Activated CD4-positive, alpha-beta T cell treated with anti-CD3 and anti-CD28 coated beads for 36 hours (primary cell): ENCODE data around the gene OSBPL9. TPM values are rescaled to one million over a fixed set of nuclear protein-coding genes. Genes with fewer than 3 reads are reported as not detected.

Experiments used
- ATAC-seq: fragments of 200-7000 bp; cut with Tn5 transposase; one replicate; pipeline ENCODE4 v1.10.0; 2021; ENCODE audit warnings: mild to moderate bottlenecking, moderate library complexity
- CTCF ChIA-PET: fragments of 350-600 bp; sonication (Branson Sonifier 250); formaldehyde crosslinking; loops from one replicate; lab custom pipeline; 2021; ENCODE audit warnings: antibody characterized with exemption; lab: Charles Lee
- POLR2A ChIA-PET: fragments of 350-600 bp; sonication (Branson Sonifier 250); formaldehyde crosslinking; loops from one replicate; lab custom pipeline; 2021; ENCODE audit warnings: antibody characterized with exemption, inconsistent platforms; lab: Charles Lee
- DNase-seq: peaks from one replicate; pipeline ENCODE4 v3.0.0-alpha.2; 2020
- H3K27ac Mint-ChIP-seq: one replicate; pipeline ENCODE4 v1.8.0; 2021; ENCODE audit warnings: mixed read lengths
- H3K27me3 Mint-ChIP-seq: one replicate; pipeline ENCODE4 v1.8.0; 2021; ENCODE audit warnings: mixed read lengths
- H3K36me3 Mint-ChIP-seq: one replicate; pipeline ENCODE4 v1.8.0; 2021; ENCODE audit warnings: low read depth, mixed read lengths
- H3K4me1 Mint-ChIP-seq: one replicate; pipeline ENCODE4 v1.8.0; 2021; ENCODE audit warnings: mixed read lengths
- H3K4me3 Mint-ChIP-seq: one replicate; pipeline ENCODE4 v1.8.0; 2021; ENCODE audit warnings: mild to moderate bottlenecking, moderate library complexity, mixed read lengths
- H3K9me3 Mint-ChIP-seq: one replicate; pipeline ENCODE4 v1.8.0; 2021; ENCODE audit warnings: low read depth, mixed read lengths
- intact Hi-C, 2 experiments: fragments of 100-400 bp; cut with DNase I in 1 of 2; cut with micrococcal nuclease in 1 of 2; formaldehyde crosslinking; loops; one replicate each; pipeline versions ENCODE4 v1.14.2 to v1.15.1; 2022 to 2024; cut with DNase I, micrococcal nuclease
- total RNA-seq, 2 experiments: library from RNA; stranded (reverse); gene quantifications; one replicate each; pipeline ENCODE4 v1.2.3, GENCODE V29; 2021

The OSBPL9 gene
- total RNA-seq, 2 experiments from 2014 or later = 46.2 to 64.5 TPM

DNA sequence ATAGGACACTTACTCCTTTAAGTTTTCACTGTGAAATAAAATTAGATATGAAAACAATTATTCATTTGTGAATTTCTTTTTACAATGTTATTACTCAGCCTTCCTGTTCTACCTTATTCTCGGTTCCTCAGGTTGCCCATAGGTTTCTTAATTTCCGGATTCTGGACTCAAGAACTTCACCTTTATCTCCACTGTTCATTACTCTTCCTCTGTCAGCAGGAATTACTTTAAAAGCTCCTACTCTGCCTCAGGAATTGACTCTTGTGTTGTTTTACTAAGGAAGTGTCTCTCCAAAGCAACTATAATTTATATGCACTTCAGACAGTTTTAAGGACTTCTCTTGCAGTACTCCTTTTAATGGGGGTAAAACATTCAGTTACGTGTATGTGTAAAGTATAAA lies 123.8 kb downstream of the OSBPL9 start:
- peaks cover 49% of the 10 kb centered on the region for H3K4me1 Mint-ChIP-seq
- H3K27ac Mint-ChIP-seq = no peak overlapping the region
- no peak overlapping the region for H3K4me3 Mint-ChIP-seq
- CTCF ChIA-PET = interaction anchor here (0.6 to 1.6 kb wide), 3 partner anchors 12 to 1101 kb away, joined by 3 to 5 read pairs (median 3); no protein-coding TSS in a partner anchor
- no peaks in the 10 kb centered on the region for H3K9me3 Mint-ChIP-seq
- POLR2A ChIA-PET = interaction anchor here (0.6 kb wide), 1 partner anchor 28 kb away, joined by 4 read pairs; no protein-coding TSS in a partner anchor
- no peaks in the 10 kb centered on the region for H3K27me3 Mint-ChIP-seq
- intact Hi-C loops = no loop called here
- peak; percentile 30 for ATAC-seq
- H3K36me3 Mint-ChIP-seq = peaks cover 3% of the 10 kb centered on the region
- DNase-seq = no peak

- intact Hi-C loops = no loop called here
- Mint-ChIP-seq H3K27ac (no peak overlapping the region), H3K4me3 (no peak overlapping the region), H3K9me3 (no peaks in the 10 kb centered on the region), H3K27me3 (no peaks in the 10 kb centered on the region), H3K36me3 (peaks cover 3% of the 10 kb centered on the region), H3K4me1 (peaks cover 44% of the 10 kb centered on the region)
- ChIA-PET CTCF (interaction anchor here (0.6 to 1.6 kb wide), 4 partner anchors 13 to 1100 kb away, joined by 3 to 5 read pairs (median 4); no protein-coding TSS in a partner anchor), POLR2A (interaction anchor here (0.6 kb wide), 1 partner anchor 28 kb away, joined by 4 read pairs; no protein-coding TSS in a partner anchor)
- DNase-seq = no peak
- ATAC-seq = no peak
Measured at GRCh38 chr1:51741121-51741681, 124.3 kb downstream of the OSBPL9 start.

DNA sequence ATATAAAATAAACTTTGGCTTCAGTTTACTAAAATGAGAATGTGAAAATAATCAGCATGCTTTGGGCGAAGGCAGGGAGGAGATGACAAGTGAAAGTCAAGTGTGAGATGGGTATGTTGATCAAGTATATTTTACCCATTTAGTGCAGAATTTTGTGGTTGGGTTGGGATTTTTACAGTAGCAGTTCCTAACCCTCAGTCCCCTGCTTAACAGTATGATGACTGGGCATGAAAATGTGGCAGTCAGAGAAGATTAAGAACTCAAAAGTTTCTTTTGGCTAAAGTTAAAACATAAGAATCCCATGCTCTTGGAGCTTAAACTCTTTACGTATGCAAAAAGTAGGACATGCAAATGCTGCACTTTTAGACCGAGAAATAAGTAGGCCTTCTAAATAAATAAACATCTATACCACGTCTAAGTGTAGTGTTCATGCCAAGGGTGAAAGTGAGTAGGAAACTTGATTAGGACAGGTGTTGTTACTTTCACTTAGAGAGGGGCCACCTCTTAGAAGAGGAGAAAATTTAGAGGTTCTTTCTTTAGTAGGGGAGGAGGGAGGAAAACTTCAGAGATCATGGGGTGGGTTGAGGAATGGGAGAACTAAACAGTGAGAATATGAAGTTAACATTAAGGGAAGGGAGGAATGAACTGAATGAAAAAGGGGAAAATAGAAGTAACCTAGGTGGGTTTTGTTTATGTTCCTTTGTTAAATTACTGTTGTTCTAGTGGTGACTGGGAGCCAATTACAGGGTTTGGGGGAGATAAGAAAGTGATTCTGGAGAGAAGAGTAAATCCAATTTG lies 127.8 kb downstream of the OSBPL9 start:
- H3K9me3 Mint-ChIP-seq = no peaks in the 10 kb centered on the region
- CTCF ChIA-PET = interaction anchor here (0.9 kb wide), 1 partner anchor 24 kb away, joined by 3 read pairs; no protein-coding TSS in a partner anchor
- ATAC-seq (peak; percentile 44), DNase-seq (no peak)
- POLR2A ChIA-PET = no interaction called here
- H3K27ac Mint-ChIP-seq = no peak overlapping the region
- peaks cover 9% of the 10 kb centered on the region for H3K36me3 Mint-ChIP-seq
- peaks cover 26% of the 10 kb centered on the region for H3K4me1 Mint-ChIP-seq
- H3K4me3 Mint-ChIP-seq = no peak overlapping the region
- no peaks in the 10 kb centered on the region for H3K27me3 Mint-ChIP-seq
- intact Hi-C loops = no loop called here

GRCh38 chr1:51745304-51745570 lies 128.3 kb downstream of the OSBPL9 start:
- no peak overlapping the region for H3K27ac Mint-ChIP-seq
- H3K4me3 Mint-ChIP-seq = no peak overlapping the region
- DNase-seq (no peak), ATAC-seq (no peak)
- no peaks in the 10 kb centered on the region for H3K9me3 Mint-ChIP-seq
- H3K27me3 Mint-ChIP-seq = no peaks in the 10 kb centered on the region
- POLR2A ChIA-PET = no interaction called here
- intact Hi-C loops = no loop called here
- CTCF ChIA-PET = interaction anchor here (0.6 kb wide), 1 partner anchor 24 kb away, joined by 3 read pairs; no protein-coding TSS in a partner anchor
- peaks cover 9% of the 10 kb centered on the region for H3K36me3 Mint-ChIP-seq
- H3K4me1 Mint-ChIP-seq = peaks cover 21% of the 10 kb centered on the region

DNA sequence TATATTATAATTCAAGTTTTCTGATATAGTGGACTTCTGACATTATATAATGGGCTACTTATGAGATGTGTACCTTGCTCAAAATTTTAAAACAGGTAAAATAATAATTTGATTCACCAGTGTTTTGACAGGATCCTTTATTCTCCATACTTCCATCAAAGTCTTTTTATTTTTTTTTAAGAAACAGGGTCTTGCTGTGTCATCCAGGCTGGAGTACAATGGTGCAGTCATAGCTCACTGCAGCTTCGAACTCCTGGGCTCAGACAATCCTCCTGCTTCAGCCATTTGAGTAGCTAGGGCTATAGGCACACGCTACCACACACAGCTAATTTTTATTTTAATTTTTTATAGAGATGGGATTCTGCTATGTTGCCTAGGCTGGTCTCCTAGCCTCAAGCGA lies 132.3 kb downstream of the OSBPL9 start:
- DNase-seq (no peak), ATAC-seq (no peak)
- intact Hi-C loops = no loop called here
- Mint-ChIP-seq H3K9me3 (no peaks in the 10 kb centered on the region), H3K36me3 (peaks cover 30% of the 10 kb centered on the region), H3K4me3 (no peak overlapping the region), H3K4me1 (peaks cover 10% of the 10 kb centered on the region), H3K27ac (no peak overlapping the region), H3K27me3 (no peaks in the 10 kb centered on the region)
- CTCF ChIA-PET = no interaction called here
- POLR2A ChIA-PET = no interaction called here

DNA sequence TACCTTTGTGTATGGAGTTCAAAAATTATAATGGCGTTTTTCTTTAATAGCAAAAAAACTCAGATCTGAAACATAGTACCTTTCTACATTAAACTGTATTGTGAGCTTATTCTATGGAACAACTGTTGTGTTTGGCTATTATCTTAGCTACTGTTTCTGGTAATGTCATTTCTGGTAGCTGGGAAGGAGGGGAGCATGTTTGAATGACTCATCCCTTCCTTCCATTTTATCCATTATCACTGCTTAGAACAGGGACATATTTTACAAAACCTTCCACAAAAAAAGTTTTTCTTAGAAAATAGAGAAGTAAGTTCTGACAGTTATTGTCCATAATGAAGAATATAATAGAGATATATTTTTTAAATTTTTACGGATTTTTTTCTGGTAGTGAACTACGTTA lies 133.3 kb downstream of the OSBPL9 start:
- ChIA-PET CTCF (interaction anchor here (1.3 to 1.4 kb wide), 2 partner anchors 18 to 19 kb away, joined by 3 read pairs; no protein-coding TSS in a partner anchor), POLR2A (no interaction called here)
- Mint-ChIP-seq H3K4me3 (no peak overlapping the region), H3K36me3 (peaks cover 35% of the 10 kb centered on the region), H3K27ac (no peak overlapping the region), H3K9me3 (no peaks in the 10 kb centered on the region), H3K4me1 (no peaks in the 10 kb centered on the region), H3K27me3 (no peaks in the 10 kb centered on the region)
- intact Hi-C loops = no loop called here
- DNase-seq (no peak), ATAC-seq (no peak)

- no peak for ATAC-seq
- intact Hi-C loops = no loop called here
- Mint-ChIP-seq H3K27me3 (no peaks in the 10 kb centered on the region), H3K9me3 (no peaks in the 10 kb centered on the region), H3K4me3 (no peak overlapping the region), H3K4me1 (peaks cover under 1% of the 10 kb centered on the region), H3K36me3 (peaks cover 37% of the 10 kb centered on the region), H3K27ac (no peak overlapping the region)
- ChIA-PET POLR2A (no interaction called here), CTCF (interaction anchor here (1.3 to 1.4 kb wide), 2 partner anchors 18 kb away, joined by 3 read pairs; no protein-coding TSS in a partner anchor)
- no peak for DNase-seq
Measured at GRCh38 chr1:51750729-51751128, 133.8 kb downstream of the OSBPL9 start.

- no peak overlapping the region for H3K4me3 Mint-ChIP-seq
- POLR2A ChIA-PET = interaction anchor here (0.6 kb wide), 1 partner anchor 143 kb away, joined by 3 read pairs; no protein-coding TSS in a partner anchor
Measured at GRCh38 chr1:51752073-51752948, 135.4 kb downstream of the OSBPL9 start.

DNA sequence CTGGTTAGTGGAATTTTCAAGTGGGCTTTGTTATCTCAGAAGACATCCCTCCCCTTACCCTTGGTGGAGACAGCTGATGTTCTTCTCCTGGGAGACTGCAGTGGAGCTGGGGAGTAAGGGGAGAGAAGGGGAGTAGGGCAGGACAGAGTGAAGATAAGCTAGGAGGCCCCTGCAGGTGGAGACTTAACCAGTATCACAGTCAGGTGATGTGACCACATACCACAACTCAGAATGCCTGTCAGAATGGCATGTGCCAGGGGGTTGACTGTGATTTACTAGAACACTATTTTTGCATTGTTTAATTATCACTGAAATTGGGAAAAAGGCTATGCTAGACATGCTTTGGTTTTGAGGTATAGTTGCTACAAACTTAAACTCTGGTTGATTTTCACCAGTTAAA lies 137.1 kb downstream of the OSBPL9 start:
- no peak overlapping the region for H3K4me3 Mint-ChIP-seq
- ATAC-seq (no peak), DNase-seq (no peak)
- H3K27me3 Mint-ChIP-seq = no peaks in the 10 kb centered on the region
- intact Hi-C loops = no loop called here
- peaks cover 37% of the 10 kb centered on the region for H3K36me3 Mint-ChIP-seq
- H3K4me1 Mint-ChIP-seq = peaks cover 13% of the 10 kb centered on the region
- H3K9me3 Mint-ChIP-seq = no peaks in the 10 kb centered on the region
- no peak overlapping the region for H3K27ac Mint-ChIP-seq
- ChIA-PET CTCF (interaction anchor here (1.1 to 1.6 kb wide), 2 partner anchors 10 to 16 kb away, joined by 3 to 4 read pairs; no protein-coding TSS in a partner anchor), POLR2A (interaction anchor here (0.6 kb wide), 1 partner anchor 905 kb away, joined by 4 read pairs; no protein-coding TSS in a partner anchor)

More at GRCh38 chr1:51752073-51752948, 135.4 kb downstream of the OSBPL9 start:
- no peaks in the 10 kb centered on the region for H3K9me3 Mint-ChIP-seq
- H3K4me1 Mint-ChIP-seq = peaks cover 13% of the 10 kb centered on the region
- no peak overlapping the region for H3K27ac Mint-ChIP-seq
- intact Hi-C loops = no loop called here
- CTCF ChIA-PET = no interaction called here
- ATAC-seq (no peak), DNase-seq (no peak)
- H3K27me3 Mint-ChIP-seq = no peaks in the 10 kb centered on the region
- peaks cover 38% of the 10 kb centered on the region for H3K36me3 Mint-ChIP-seq

GRCh38 chr1:51754666-51755065 lies 137.8 kb downstream of the OSBPL9 start:
- Mint-ChIP-seq H3K4me1 (peaks cover 13% of the 10 kb centered on the region), H3K27me3 (no peaks in the 10 kb centered on the region), H3K36me3 (peaks cover 36% of the 10 kb centered on the region), H3K27ac (no peak overlapping the region), H3K9me3 (no peaks in the 10 kb centered on the region), H3K4me3 (no peak overlapping the region)
- ATAC-seq (no peak), DNase-seq (no peak)
- CTCF ChIA-PET = interaction anchor here (1.6 kb wide), 1 partner anchor 9 kb away, joined by 4 read pairs; no protein-coding TSS in a partner anchor
- POLR2A ChIA-PET = no interaction called here
- intact Hi-C loops = no loop called here

GRCh38 chr1:51755437-51755836 lies 138.5 kb downstream of the OSBPL9 start:
- Mint-ChIP-seq H3K27ac (no peak overlapping the region), H3K27me3 (no peaks in the 10 kb centered on the region), H3K36me3 (peaks cover 36% of the 10 kb centered on the region), H3K9me3 (no peaks in the 10 kb centered on the region), H3K4me3 (no peak overlapping the region), H3K4me1 (peaks cover 20% of the 10 kb centered on the region)
- ATAC-seq (no peak), DNase-seq (no peak)
- ChIA-PET CTCF (interaction anchor here (0.6 to 1.8 kb wide), 5 partner anchors 12 to 30 kb away, joined by 3 to 9 read pairs (median 4); no protein-coding TSS in a partner anchor), POLR2A (no interaction called here)
- intact Hi-C loops = no loop called here
